ENCODE results near the gene HDAC8. TPM values are rescaled to one million over a fixed set of nuclear protein-coding genes. Genes with fewer than 3 reads are reported as not detected.

The HDAC8 gene
- total and polyA plus RNA-seq, 2 donors (not counting 1 experiment from before 2014, with no cell fraction given) = 13.3 to 41.9 TPM

DNA sequence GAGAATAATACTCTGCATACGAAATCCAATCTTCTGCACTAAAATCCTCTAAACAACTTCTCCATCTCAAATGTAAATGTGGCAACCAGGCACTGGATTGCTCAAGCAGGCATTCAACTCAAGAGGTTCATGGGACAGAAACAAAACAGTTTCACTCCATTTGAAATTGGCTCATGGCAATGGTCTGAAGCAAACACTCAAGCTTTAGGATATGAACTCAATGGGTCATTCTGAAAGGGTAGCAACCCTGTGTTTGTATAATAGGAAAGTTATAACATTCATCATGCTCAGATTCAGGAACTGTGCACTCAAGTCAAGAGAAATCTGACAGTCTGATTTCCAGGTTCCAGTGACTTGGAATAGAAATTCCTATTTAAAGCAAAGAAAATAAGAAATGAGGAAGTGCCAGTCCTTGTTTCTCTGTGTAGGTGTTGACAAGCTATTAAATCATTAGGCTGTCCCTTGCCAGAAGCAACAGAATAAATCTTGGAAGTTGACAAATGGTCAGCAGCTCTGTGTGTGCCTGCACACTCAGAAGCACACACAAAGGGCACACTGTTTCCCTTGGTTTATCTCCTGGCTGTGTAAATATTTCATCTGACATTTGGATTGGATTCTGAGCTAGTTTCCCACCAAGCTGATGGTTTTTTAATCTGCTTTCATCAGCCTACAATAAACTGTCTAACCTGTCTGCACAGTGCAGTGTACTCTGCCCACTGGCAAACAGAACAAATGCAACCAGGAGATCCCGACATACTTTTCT is 191.0 kb downstream of the HDAC8 start:
- POLR2A ChIA-PET = no interaction called here
- H3K4me3 ChIP-seq (ENCODE audit: control extremely low read depth in 1 of 5, extremely low read depth in 1 of 5, insufficient read depth in 1 of 5, low read depth in 2 of 5, low read length in 4 of 5) = no peak overlapping the region
- no peaks in the 10 kb centered on the region for H3K4me1 ChIP-seq (ENCODE audit: control insufficient read depth in 2 of 2, insufficient read depth in 2 of 2, low read length in 2 of 2)
- H3K9me3 ChIP-seq (ENCODE audit: control extremely low read depth in 1 of 3, control insufficient read depth in 2 of 3, insufficient read depth in 1 of 3, low read length in 2 of 3) = no peaks in the 10 kb centered on the region
- H4K20me1 ChIP-seq (ENCODE audit: control insufficient read depth, insufficient read depth, low read length, poor library complexity, severe bottlenecking) = no peaks in the 10 kb centered on the region
- no peak for DNase-seq
- no peak for ATAC-seq (ENCODE audit: low read depth)
- no peaks in the 10 kb centered on the region for H3K27me3 ChIP-seq (replicated peaks in 1 of 4; ENCODE audit: control extremely low read depth in 1 of 4, control insufficient read depth in 3 of 4, insufficient read depth in 4 of 4, low read length in 3 of 4)
- Mint-ChIP-seq H3K27ac (no peak overlapping the region), H3K4me1 (peaks cover 2% of the 10 kb centered on the region), H3K27me3 (no peaks in the 10 kb centered on the region), H3K4me3 (no peak overlapping the region), H3K9me3 (ENCODE audit: insufficient read depth) (no peaks in the 10 kb centered on the region)
- no peaks in the 10 kb centered on the region for H3K36me3 ChIP-seq (replicated peaks in 1 of 2; ENCODE audit: control extremely low read depth in 1 of 2, control insufficient read depth in 1 of 2, extremely low read depth in 1 of 2, insufficient read depth in 2 of 2, low read length in 1 of 2)
- no peaks in the 10 kb centered on the region for H3K79me2 ChIP-seq (ENCODE audit: control insufficient read depth, insufficient read depth, low read length)
- no peak overlapping the region for H3K9ac ChIP-seq (ENCODE audit: low read length)
- CTCF ChIA-PET = no interaction called here
- WGBS (ENCODE audit: insufficient coverage) = 83% methylated on average over 1 of the region's 2 CpGs
- TF ChIP-seq EZH2 (IDR thresholded peaks at IDR 0.05; ENCODE audit: borderline replicate concordance, insufficient read depth, low read depth, low read length, poor library complexity, severe bottlenecking) = no peak
- TF ChIP-seq, protein P1, sequence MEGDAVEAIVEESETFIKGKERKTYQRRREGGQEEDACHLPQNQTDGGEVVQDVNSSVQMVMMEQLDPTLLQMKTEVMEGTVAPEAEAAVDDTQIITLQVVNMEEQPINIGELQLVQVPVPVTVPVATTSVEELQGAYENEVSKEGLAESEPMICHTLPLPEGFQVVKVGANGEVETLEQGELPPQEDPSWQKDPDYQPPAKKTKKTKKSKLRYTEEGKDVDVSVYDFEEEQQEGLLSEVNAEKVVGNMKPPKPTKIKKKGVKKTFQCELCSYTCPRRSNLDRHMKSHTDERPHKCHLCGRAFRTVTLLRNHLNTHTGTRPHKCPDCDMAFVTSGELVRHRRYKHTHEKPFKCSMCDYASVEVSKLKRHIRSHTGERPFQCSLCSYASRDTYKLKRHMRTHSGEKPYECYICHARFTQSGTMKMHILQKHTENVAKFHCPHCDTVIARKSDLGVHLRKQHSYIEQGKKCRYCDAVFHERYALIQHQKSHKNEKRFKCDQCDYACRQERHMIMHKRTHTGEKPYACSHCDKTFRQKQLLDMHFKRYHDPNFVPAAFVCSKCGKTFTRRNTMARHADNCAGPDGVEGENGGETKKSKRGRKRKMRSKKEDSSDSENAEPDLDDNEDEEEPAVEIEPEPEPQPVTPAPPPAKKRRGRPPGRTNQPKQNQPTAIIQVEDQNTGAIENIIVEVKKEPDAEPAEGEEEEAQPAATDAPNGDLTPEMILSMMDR (IDR thresholded peaks at IDR 0.05) = no peak
- intact Hi-C loops (cut with micrococcal nuclease) = no loop called here
- no peak overlapping the region for H2AFZ ChIP-seq (ENCODE audit: insufficient read depth, low read depth, low read length, poor library complexity, severe bottlenecking)
- H3K4me2 ChIP-seq (replicated peaks; ENCODE audit: low read depth, low read length, poor library complexity, severe bottlenecking) = no peak overlapping the region
- H3K27ac ChIP-seq (ENCODE audit: low read length in 2 of 2) = no peak overlapping the region

DNA sequence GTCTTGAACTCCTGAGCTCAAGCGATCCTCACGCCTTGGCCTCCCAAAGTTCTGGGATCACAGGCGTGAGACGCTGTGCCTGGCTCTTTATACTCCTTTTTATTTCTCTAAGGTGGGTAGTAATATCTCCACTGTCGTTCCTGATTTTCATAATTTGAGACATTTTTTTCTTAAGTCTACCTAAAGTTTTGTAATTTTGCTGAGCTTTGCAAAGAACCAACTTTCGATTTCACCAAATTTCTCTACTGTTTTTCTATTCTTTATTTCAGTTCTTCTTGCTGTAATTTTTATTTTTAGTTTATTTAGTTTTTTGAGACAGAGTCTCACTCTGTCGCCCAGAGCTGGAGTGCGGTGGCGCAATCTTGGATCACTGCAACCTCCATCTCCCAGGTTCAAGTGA is 196.5 kb downstream of the HDAC8 start:
- Histone ChIP-seq H3K27ac (ENCODE audit: low read length in 2 of 2) (no peak overlapping the region), H3K9ac (ENCODE audit: low read length) (no peak overlapping the region), H3K4me2 (replicated peaks; ENCODE audit: low read depth, low read length, poor library complexity, severe bottlenecking) (no peak overlapping the region), H2AFZ (ENCODE audit: insufficient read depth, low read depth, low read length, poor library complexity, severe bottlenecking) (no peak overlapping the region), H3K9me3 (ENCODE audit: control extremely low read depth in 1 of 3, control insufficient read depth in 2 of 3, insufficient read depth in 1 of 3, low read length in 2 of 3) (no peaks in the 10 kb centered on the region), H3K27me3 (replicated peaks in 1 of 4; ENCODE audit: control extremely low read depth in 1 of 4, control insufficient read depth in 3 of 4, insufficient read depth in 4 of 4, low read length in 3 of 4) (no peaks in the 10 kb centered on the region), H3K79me2 (ENCODE audit: control insufficient read depth, insufficient read depth, low read length) (no peaks in the 10 kb centered on the region), H3K4me1 (ENCODE audit: control insufficient read depth in 2 of 2, insufficient read depth in 2 of 2, low read length in 2 of 2) (no peaks in the 10 kb centered on the region), H3K4me3 (ENCODE audit: control extremely low read depth in 1 of 5, extremely low read depth in 1 of 5, insufficient read depth in 1 of 5, low read depth in 2 of 5, low read length in 4 of 5) (no peak overlapping the region), H3K36me3 (replicated peaks in 1 of 2; ENCODE audit: control extremely low read depth in 1 of 2, control insufficient read depth in 1 of 2, extremely low read depth in 1 of 2, insufficient read depth in 2 of 2, low read length in 1 of 2) (no peaks in the 10 kb centered on the region), H4K20me1 (ENCODE audit: control insufficient read depth, insufficient read depth, low read length, poor library complexity, severe bottlenecking) (no peaks in the 10 kb centered on the region)
- ATAC-seq (ENCODE audit: low read depth) (no peak), DNase-seq (no peak)
- intact Hi-C loops (cut with micrococcal nuclease) = no loop called here
- no peaks in the 10 kb centered on the region for H3K4me1 Mint-ChIP-seq
- ChIA-PET POLR2A (no interaction called here), CTCF (interaction anchor here (0.5 kb wide), 1 partner anchor 108 kb away, joined by 3 read pairs; no protein-coding TSS in a partner anchor)
- H3K9me3 Mint-ChIP-seq (ENCODE audit: insufficient read depth) = no peaks in the 10 kb centered on the region
- no peaks in the 10 kb centered on the region for H3K27me3 Mint-ChIP-seq
- 94% methylated on average over 3 of the region's 9 CpGs for WGBS (ENCODE audit: insufficient coverage)
- no peak overlapping the region for H3K4me3 Mint-ChIP-seq
- TF ChIP-seq, protein P1 (IDR thresholded peaks at IDR 0.05) = no peak
- TF ChIP-seq EZH2 (IDR thresholded peaks at IDR 0.05; ENCODE audit: borderline replicate concordance, insufficient read depth, low read depth, low read length, poor library complexity, severe bottlenecking) = no peak
- no peak overlapping the region for H3K27ac Mint-ChIP-seq

All from B cell (primary cell).